PC-3 (cell line): Measurements from ENCODE around the gene NT5DC1. TPM values are rescaled to one million over a fixed set of nuclear protein-coding genes. Genes with fewer than 3 reads are reported as not detected.

ENCODE experiments used
- ATAC-seq: fragments of 200-7000 bp; cut with Tn5 transposase; 2 replicates; pipeline ENCODE4 v1.9.1; 2020; ENCODE audit warnings: mild to moderate bottlenecking, moderate library complexity
- BruUV-seq: library from RNA; stranded (reverse); fragments of 400-500 nt; replicated peaks from 2 replicates; lab custom pipeline; 2021; lab: Mats Ljungman, UMichigan
- CTCF ChIA-PET: fragments of 300-600 bp; sonication (Branson Sonifier 250); formaldehyde crosslinking; loops from one replicate; lab custom pipeline; 2022; ENCODE audit warnings: antibody characterized with exemption; lab: Charles Lee
- POLR2A ChIA-PET: fragments of 300-600 bp; sonication (Branson Sonifier 250); formaldehyde crosslinking; loops from one replicate; lab custom pipeline; 2022; ENCODE audit warnings: antibody characterized with exemption; ENCODE audit not compliant: unreplicated experiment; lab: Charles Lee
- DNase-seq: peaks from one replicate; pipeline ENCODE4 v3.0.0-alpha.2; 2015
- H2AFZ ChIP-seq: fragments of 300-600 bp; sonication (generic); 2 replicates; pipeline ENCODE4 v1.6.0; 2016; ENCODE audit warnings: antibody characterized with exemption, low read length
- H3F3A ChIP-seq: fragments of 300-600 bp; sonication (generic); one replicate; pipeline ENCODE4 v1.6.0; 2017; ENCODE audit warnings: antibody characterized with exemption, low read length, control low read depth, mild to moderate bottlenecking; ENCODE audit not compliant: unreplicated experiment
- H3K27ac ChIP-seq: fragments of 300-600 bp; sonication (generic); 2 replicates; pipeline ENCODE4 v1.5.1; 2016; ENCODE audit warnings: mild to moderate bottlenecking, low read length
- H3K27me3 ChIP-seq: fragments of 300-600 bp; sonication (generic); 2 replicates; pipeline ENCODE4 v1.6.1; 2016; ENCODE audit warnings: low read length, mixed read lengths
- H3K36me3 ChIP-seq: fragments of 300-600 bp; sonication (generic); 2 replicates; pipeline ENCODE4 v1.6.1; 2016; ENCODE audit warnings: low read depth, mixed run types, low read length, mixed read lengths
- H3K4me1 ChIP-seq: fragments of 300-600 bp; sonication (generic); 2 replicates; pipeline ENCODE4 v1.5.1; 2016; ENCODE audit warnings: low read length; ENCODE audit not compliant: insufficient read depth
- H3K4me2 ChIP-seq: fragments of 300-600 bp; sonication (generic); 2 replicates; pipeline ENCODE4 v1.6.0; 2016; ENCODE audit warnings: low read length
- H3K4me3 ChIP-seq: fragments of 300-600 bp; sonication (generic); 2 replicates; pipeline ENCODE4 v1.5.1; 2016; ENCODE audit warnings: mild to moderate bottlenecking, low read length, mixed read lengths
- H3K79me2 ChIP-seq: fragments of 300-600 bp; sonication (generic); 2 replicates; pipeline ENCODE4 v1.6.1; 2017; ENCODE audit warnings: low read length, mixed read lengths
- H3K9ac ChIP-seq: fragments of 300-600 bp; sonication (generic); 2 replicates; pipeline ENCODE4 v1.6.0; 2016; ENCODE audit warnings: mild to moderate bottlenecking, low read length
- H3K9me2 ChIP-seq: fragments of 300-600 bp; sonication (generic); replicated peaks from 2 replicates; pipeline ENCODE4 v1.6.1; 2016; ENCODE audit warnings: mixed run types, low read length, mixed read lengths
- H3K9me3 ChIP-seq: fragments of 300-600 bp; sonication (generic); 2 replicates; pipeline ENCODE4 v1.6.1; 2016; ENCODE audit warnings: low read length, mixed read lengths
- H4K20me1 ChIP-seq: fragments of 300-600 bp; sonication (generic); 2 replicates; pipeline ENCODE4 v1.6.1; 2016; ENCODE audit warnings: low read length, mixed read lengths
- EZH2 ChIP-seq: fragments of 300-600 bp; sonication (generic); IDR thresholded peaks from one replicate; pipeline ENCODE4 v1.6.1; 2017; ENCODE audit warnings: antibody characterized with exemption, mild to moderate bottlenecking, low read length; ENCODE audit not compliant: unreplicated experiment
- EZH2phosphoT487 ChIP-seq: fragments of 300-600 bp; sonication (generic); IDR thresholded peaks from 2 replicates; pipeline ENCODE4 v1.6.1; 2018; ENCODE audit warnings: mild to moderate bottlenecking, antibody characterized with exemption, low read length, borderline replicate concordance
- intact Hi-C: fragments of 100-400 bp; cut with micrococcal nuclease; formaldehyde crosslinking; loops from 2 replicates; pipeline ENCODE4 v1.9.0; 2023
- total RNA-seq: library from RNA; depleted of rRNA; stranded (reverse); fragments of >200 nt; gene quantifications from 2 replicates; pipeline ENCODE4 v1.2.3, GENCODE V29; 2014
- TF ChIP-seq, protein P1 (sequence below): fragments of 300-600 bp; sonication (generic); conservative IDR thresholded peaks from 2 replicates; pipeline ENCODE4 v1.5.1; 2017; ENCODE audit warnings: antibody characterized with exemption, low read depth, mild to moderate bottlenecking, low read length

The NT5DC1 gene
- total RNA-seq, 1 experiment from 2014 or later, result 11.3 TPM

- ATAC-seq (peak; percentile 73), DNase-seq (peak; percentile 85)
- Histone ChIP-seq H3F3A (no peaks in the 10 kb centered on the region), H3K36me3 (no peaks in the 10 kb centered on the region), H3K4me1 (peaks cover 45% of the 10 kb centered on the region), H3K9ac (no peak overlapping the region), H3K4me2 (peak overlapping the region; percentile 56), H3K9me3 (no peaks in the 10 kb centered on the region), H3K27me3 (no peaks in the 10 kb centered on the region), H3K9me2 (no peaks in the 10 kb centered on the region), H4K20me1 (no peaks in the 10 kb centered on the region), H3K27ac (peak overlapping the region; percentile 39), H3K4me3 (no peak overlapping the region), H2AFZ (no peak overlapping the region), H3K79me2 (no peaks in the 10 kb centered on the region)
- ChIA-PET POLR2A (interaction anchor here (0.5 to 0.6 kb wide), 3 partner anchors 26 to 303 kb away, joined by 3 to 4 read pairs (median 3); no protein-coding TSS in a partner anchor), CTCF (interaction anchor here (0.6 kb wide), 1 partner anchor 63 kb away, joined by 5 read pairs; no protein-coding TSS in a partner anchor)
- BruUV-seq, result no TSS peak
- intact Hi-C loops, result loop anchor here (5.0 kb wide), 1 partner anchor 47 kb away; no protein-coding TSS in a partner anchor
- TF ChIP-seq EZH2phosphoT487, result no peak
- no peak for TF ChIP-seq EZH2
- TF ChIP-seq, protein P1, sequence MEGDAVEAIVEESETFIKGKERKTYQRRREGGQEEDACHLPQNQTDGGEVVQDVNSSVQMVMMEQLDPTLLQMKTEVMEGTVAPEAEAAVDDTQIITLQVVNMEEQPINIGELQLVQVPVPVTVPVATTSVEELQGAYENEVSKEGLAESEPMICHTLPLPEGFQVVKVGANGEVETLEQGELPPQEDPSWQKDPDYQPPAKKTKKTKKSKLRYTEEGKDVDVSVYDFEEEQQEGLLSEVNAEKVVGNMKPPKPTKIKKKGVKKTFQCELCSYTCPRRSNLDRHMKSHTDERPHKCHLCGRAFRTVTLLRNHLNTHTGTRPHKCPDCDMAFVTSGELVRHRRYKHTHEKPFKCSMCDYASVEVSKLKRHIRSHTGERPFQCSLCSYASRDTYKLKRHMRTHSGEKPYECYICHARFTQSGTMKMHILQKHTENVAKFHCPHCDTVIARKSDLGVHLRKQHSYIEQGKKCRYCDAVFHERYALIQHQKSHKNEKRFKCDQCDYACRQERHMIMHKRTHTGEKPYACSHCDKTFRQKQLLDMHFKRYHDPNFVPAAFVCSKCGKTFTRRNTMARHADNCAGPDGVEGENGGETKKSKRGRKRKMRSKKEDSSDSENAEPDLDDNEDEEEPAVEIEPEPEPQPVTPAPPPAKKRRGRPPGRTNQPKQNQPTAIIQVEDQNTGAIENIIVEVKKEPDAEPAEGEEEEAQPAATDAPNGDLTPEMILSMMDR, result no peak
Measured at GRCh38 chr6:116073765-116074440, 26.8 kb upstream of the NT5DC1 start.

GRCh38 chr6:116074732-116075390 is 25.8 kb upstream of the NT5DC1 start:
- Histone ChIP-seq H3K4me1 (peaks cover 41% of the 10 kb centered on the region), H3K4me2 (no peak overlapping the region), H4K20me1 (no peaks in the 10 kb centered on the region), H3K9me2 (no peaks in the 10 kb centered on the region), H2AFZ (no peak overlapping the region), H3K79me2 (no peaks in the 10 kb centered on the region), H3K9me3 (no peaks in the 10 kb centered on the region), H3K27me3 (no peaks in the 10 kb centered on the region), H3K27ac (no peak overlapping the region), H3K4me3 (no peak overlapping the region), H3K36me3 (no peaks in the 10 kb centered on the region), H3F3A (no peaks in the 10 kb centered on the region), H3K9ac (no peak overlapping the region)
- no peak for TF ChIP-seq EZH2phosphoT487
- TF ChIP-seq, protein P1, result no peak
- no peak for TF ChIP-seq EZH2
- peak; percentile 6 for DNase-seq
- BruUV-seq, result no TSS peak
- ATAC-seq, result no peak
- intact Hi-C loops, result loop anchor here (5.0 kb wide), 1 partner anchor 48 kb away; no protein-coding TSS in a partner anchor
- CTCF ChIA-PET, result no interaction called here
- POLR2A ChIA-PET, result interaction anchor here (0.6 kb wide), 1 partner anchor 302 kb away, joined by 3 read pairs; no protein-coding TSS in a partner anchor
